NCI-H2081 (cell line): ENCODE measurements around the gene BCL2L14.
"Not testable (repeated sequence)": the region's sequence is repeated elsewhere in the genome, so short reads cannot be mapped to it uniquely, and the experiment has no call there.

ENCODE experiments used
- DNase-seq, 2 experiments: peaks; one replicate each; lab custom pipeline; 2025; lab: John Stamatoyannopoulos, UW

Gene BCL2L14

GRCh38 chr12:12107678-12108077 is 36.9 kb downstream of the BCL2L14 start:
- no peak for DNase-seq

GRCh38 chr12:12108441-12109058 is 37.8 kb downstream of the BCL2L14 start:
- DNase-seq = no peak

GRCh38 chr12:12110923-12111555 is 40.3 kb downstream of the BCL2L14 start:
- not testable (repeated sequence) for DNase-seq

- no peak for DNase-seq
Measured at GRCh38 chr12:12115514-12115913, 44.8 kb downstream of the BCL2L14 start.

DNA sequence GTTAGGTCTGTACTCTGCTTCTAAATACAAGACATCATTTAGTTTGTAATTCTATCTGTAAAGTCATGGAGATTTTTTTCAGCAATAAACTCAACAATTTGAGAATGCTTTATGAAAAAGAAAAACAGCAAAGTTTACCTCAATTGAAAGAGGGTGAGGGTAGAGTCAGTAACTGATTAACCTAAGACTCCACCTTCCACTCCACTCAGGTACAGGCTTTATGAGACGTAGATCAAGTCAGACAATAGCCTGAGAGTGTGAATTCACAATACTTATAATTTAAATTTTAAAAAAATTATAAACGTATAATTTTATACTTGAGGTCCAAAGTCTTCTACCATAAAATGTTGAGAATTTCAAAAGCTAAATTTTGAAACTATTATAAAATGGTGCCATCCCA is 45.9 kb downstream of the BCL2L14 start:
- no peak for DNase-seq

GRCh38 chr12:12121061-12121460 is 50.3 kb downstream of the BCL2L14 start:
- no peak for DNase-seq

DNA sequence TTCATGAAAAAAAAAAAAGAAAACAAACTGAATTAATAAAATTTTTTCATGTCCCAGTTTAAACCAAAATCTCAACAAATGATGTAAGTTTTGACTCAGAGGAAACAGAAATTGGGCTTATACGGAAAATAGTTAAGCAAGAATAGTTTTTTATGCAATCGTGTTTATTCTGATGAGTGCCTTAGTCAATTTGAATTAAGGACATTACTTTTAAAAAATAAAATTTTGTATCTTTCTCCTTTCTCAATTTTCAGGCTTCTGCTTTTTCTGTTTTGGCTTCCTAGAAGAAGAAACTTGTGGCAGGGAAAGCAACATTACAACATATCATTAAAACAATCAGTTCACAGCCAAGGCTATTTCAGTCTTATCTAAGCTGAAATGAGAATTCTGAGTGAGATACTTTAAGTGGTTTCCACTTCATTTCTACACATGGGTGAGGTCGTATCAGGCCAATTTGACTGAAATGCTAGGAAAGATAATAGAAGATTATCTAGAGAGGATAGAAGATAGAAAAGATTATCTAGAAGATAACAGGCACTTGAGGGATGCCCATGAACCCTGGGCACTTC is 52.4 kb downstream of the BCL2L14 start:
- DNase-seq = no peak

GRCh38 chr12:12126551-12126950 is 55.8 kb downstream of the BCL2L14 start:
- no peak for DNase-seq

DNA sequence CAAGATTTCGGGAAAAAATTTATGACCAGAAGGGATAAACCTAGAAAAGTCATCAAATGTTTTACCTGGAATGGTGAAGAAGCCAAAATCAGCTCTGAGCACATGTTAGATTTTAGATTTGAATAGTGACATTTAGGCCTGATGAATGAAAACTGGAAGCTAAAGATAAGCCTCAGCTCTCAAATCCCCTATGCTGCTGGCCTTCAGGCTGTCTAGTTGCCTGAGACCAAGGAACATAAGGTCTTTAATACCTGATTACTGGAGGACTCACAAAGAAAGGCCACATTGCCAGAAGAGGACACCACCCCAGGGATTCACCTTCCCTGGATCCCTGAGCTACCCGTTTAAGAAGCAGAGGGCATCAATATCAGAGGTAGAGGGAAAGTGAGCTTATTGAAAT is 56.6 kb downstream of the BCL2L14 start:
- no peak for DNase-seq

GRCh38 chr12:12128670-12129069 is 57.9 kb downstream of the BCL2L14 start:
- DNase-seq = no peak

DNA sequence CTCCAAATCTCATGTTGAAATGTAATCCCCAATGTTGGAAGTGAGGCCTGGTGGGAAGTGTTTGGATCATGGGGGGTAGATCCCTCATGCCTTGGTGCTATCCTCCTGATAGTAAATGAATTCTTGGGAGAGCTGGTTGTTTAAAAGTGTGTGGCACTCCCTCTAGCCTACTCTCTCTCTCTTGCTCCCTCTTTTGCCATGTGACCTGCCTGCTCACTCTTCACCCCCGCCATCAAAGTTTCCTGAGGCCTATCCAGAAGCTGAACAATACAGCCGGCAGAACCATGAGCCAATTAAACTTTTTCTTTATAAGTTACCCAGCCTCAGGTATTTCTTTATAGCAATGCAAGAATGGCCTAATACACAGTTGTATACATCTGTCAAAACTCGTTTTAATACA is 62.5 kb downstream of the BCL2L14 start:
- DNase-seq = no peak

DNA sequence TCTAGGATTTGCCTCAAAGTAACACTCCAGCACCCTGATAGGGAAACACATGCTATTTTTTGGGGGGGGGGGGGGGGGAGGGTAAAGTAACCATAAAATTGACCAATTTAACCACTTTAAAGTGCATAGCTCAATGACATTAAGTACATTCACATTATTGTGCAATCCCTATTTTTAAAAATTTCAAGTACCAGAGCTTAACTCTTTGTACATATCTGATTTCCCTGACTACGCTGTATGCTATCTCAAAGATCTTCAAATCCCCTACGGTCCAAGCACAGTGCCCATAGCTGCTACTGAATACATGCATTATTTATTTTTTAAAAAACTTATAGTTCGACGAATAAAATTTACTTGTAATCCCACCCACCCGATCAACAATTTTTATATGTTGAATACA is 63.0 kb downstream of the BCL2L14 start:
- DNase-seq = no peak

DNA sequence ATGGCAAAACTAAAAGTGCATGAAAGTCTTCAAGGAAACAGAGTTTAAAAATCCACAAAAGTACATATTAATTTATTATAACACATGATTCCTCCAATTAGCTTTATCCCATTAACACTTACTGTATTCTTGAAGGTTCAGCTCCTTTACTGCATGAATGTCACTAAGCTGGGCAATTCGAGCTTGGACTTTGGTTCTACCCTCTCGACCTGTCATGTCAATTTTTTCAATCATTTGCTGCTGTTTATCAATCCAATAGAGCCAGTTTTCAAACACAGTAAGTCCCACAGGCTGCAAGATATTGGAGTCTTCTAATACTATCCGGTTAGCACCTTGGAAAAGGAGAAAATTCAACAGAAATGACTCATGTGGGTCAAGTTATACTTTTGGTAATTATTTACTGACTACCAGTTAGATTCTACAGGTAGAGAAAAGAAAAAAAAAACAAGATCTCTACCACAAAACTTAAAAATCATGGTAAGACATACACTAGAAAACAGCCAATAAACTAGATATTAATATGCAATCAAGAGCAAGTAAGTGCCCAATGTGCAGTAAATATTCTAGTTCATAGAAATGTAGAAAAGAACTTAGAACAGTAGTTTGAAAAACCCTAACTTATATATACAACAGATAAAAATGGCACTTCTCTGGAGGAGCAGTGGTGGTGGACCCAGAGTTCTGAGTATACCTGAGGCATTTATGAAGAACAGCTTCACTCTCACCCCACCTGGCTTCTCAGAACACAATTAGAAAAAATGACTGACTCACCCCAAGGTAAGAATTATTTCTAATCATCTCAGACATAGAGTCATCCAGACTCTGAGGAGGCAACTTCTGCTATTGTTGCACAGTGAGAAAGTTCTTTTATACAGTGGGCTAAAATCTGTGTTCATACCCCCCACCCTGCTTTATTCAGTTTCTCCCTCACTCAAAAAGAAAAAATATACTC is 67.7 kb downstream of the BCL2L14 start:
- DNase-seq = no peak

- no peak for DNase-seq
Measured at GRCh38 chr12:12141000-12141399, 70.3 kb downstream of the BCL2L14 start.

DNA sequence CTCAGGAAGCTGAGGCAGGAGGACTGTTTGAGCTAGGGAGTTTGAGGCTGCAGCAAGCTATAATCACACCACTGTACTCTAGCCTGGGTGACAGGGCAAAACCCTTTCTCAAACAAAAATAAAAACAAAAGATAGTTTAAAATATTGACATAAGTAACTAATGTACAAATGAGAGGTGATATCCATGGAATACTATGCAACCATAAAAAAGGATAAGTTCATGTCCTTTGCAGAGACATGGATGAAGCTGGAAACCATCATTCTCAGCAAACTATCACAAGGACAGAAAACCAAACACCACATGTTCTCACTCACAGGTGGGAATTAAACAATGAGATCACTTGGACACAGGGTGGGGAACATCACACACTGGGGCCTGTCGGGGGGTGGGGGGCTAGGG is 73.8 kb downstream of the BCL2L14 start:
- not testable (repeated sequence) for DNase-seq

GRCh38 chr12:12147111-12147510 is 76.4 kb downstream of the BCL2L14 start:
- no peak for DNase-seq
